Measurements from ENCODE around the gene SCARB1. TPM values are rescaled to one million over a fixed set of nuclear protein-coding genes. Genes with fewer than 3 reads are reported as not detected.
A peak's percentile ranks its signal among the peaks of the same experiment; 100 is the strongest.

The SCARB1 gene
- total RNA-seq, 1 experiment from 2014 or later: 31.3 TPM

GRCh38 chr12:124852911-124853427, 10.7 kb downstream of the SCARB1 start:
- no peak for DNase-seq
- no peak overlapping the region for H3K27ac ChIP-seq (ENCODE audit: insufficient read length, low read depth, low read length)

More at GRCh38 chr12:124852911-124853427, 10.7 kb downstream of the SCARB1 start:
- H2BK5ac ChIP-seq (ENCODE audit: insufficient read length, low read length): no peak overlapping the region
- no peak overlapping the region for H4K91ac ChIP-seq (ENCODE audit: insufficient read length, low read depth, low read length)
- H4K20me1 ChIP-seq (ENCODE audit: control insufficient read depth, insufficient read depth, insufficient read length): no peaks in the 10 kb centered on the region
- no peaks in the 10 kb centered on the region; the same call in 1 of the 2 replicates for H3K4me1 ChIP-seq (ENCODE audit: insufficient read depth, low read length)
- no CpG with 5 or more reads among the region's 11 CpGs for WGBS (ENCODE audit: extremely low coverage, insufficient read length, low lambda C conversion rate)
- no peak overlapping the region for H3K4ac ChIP-seq (ENCODE audit: low read depth, low read length)
- no peak overlapping the region for H2AFZ ChIP-seq (ENCODE audit: low read length)
- no peaks in the 10 kb centered on the region for H3K27me3 ChIP-seq (ENCODE audit: insufficient read depth, low read length)
- peaks cover 0 to 15% (median 7%) of the 10 kb centered on the region in 3 experiments; a peak in 4 of 7 replicates for H3K36me3 Mint-ChIP-seq (ENCODE audit: insufficient read depth in 1 of 3, low read depth in 3 of 3)
- H3K4me2 ChIP-seq (ENCODE audit: insufficient read depth, insufficient read length, low read length): no peak overlapping the region
- no peak overlapping the region for H3T11ph ChIP-seq (ENCODE audit: low read length)
- H3K79me2 ChIP-seq (ENCODE audit: insufficient read depth, low read length): peaks cover 6% of the 10 kb centered on the region; the same call in 1 of the 2 replicates
- no peak overlapping the region for H3K23ac ChIP-seq (ENCODE audit: insufficient read length, low read depth, low read length)
- no peak overlapping the region for H2BK12ac ChIP-seq (ENCODE audit: insufficient read length, low read depth, low read length)
- no peaks in the 10 kb centered on the region for H3K23me2 ChIP-seq (ENCODE audit: insufficient read length, low read depth, low read length, poor library complexity, severe bottlenecking)
- H3K79me1 ChIP-seq (ENCODE audit: insufficient read depth, low read depth, low read length, poor library complexity, severe bottlenecking): no peaks in the 10 kb centered on the region
- peaks cover 22 to 29% of the 10 kb centered on the region in 2 experiments for H3K4me1 Mint-ChIP-seq
- no peak overlapping the region for H3K18ac ChIP-seq (ENCODE audit: insufficient read length, low read depth, low read length)
- no peak overlapping the region for H2AK5ac ChIP-seq (ENCODE audit: insufficient read length, low read length)
- peak overlapping the region in 1 of 3 experiments; percentile 23; a peak in 1 of 7 replicates for H3K27ac Mint-ChIP-seq
- H3K9me3 ChIP-seq (ENCODE audit: control insufficient read depth, low read depth, low read length): no peaks in the 10 kb centered on the region
- no peaks in the 10 kb centered on the region for H3K9me3 Mint-ChIP-seq
- H3K14ac ChIP-seq (ENCODE audit: insufficient read depth, low read length): no peak overlapping the region
- H2BK20ac ChIP-seq (ENCODE audit: low read depth, low read length, poor library complexity, severe bottlenecking): no peak overlapping the region
- no peak overlapping the region for H2BK120ac ChIP-seq (ENCODE audit: low read depth, low read length, poor library complexity, severe bottlenecking)
- H3K56ac ChIP-seq (ENCODE audit: insufficient read length, low read depth, low read length): no peak overlapping the region
- H2BK15ac ChIP-seq (ENCODE audit: low read depth, low read length): no peak overlapping the region
- H3K9ac ChIP-seq (ENCODE audit: extremely low read depth, insufficient read length, low read length): no peak overlapping the region
- no peak overlapping the region for H4K5ac ChIP-seq (ENCODE audit: insufficient read length, low read depth, low read length)
- H4K8ac ChIP-seq (replicated peaks; ENCODE audit: insufficient read length, low read depth, low read length): no peak overlapping the region
- H3K27me3 Mint-ChIP-seq (ENCODE audit: low read depth): no peaks in the 10 kb centered on the region
- H3K4me3 Mint-ChIP-seq: no peak overlapping the region
- no peak for TF ChIP-seq CTCF (conservative IDR thresholded peaks at IDR 0.05)
